ENCODE results near the gene B3GALT6. TPM values are rescaled to one million over a fixed set of nuclear protein-coding genes. Genes with fewer than 3 reads are reported as not detected.

Gene B3GALT6
- total and polyA plus RNA-seq, 9 donors: 7.0 to 21.9 (median 15.2) TPM

DNA sequence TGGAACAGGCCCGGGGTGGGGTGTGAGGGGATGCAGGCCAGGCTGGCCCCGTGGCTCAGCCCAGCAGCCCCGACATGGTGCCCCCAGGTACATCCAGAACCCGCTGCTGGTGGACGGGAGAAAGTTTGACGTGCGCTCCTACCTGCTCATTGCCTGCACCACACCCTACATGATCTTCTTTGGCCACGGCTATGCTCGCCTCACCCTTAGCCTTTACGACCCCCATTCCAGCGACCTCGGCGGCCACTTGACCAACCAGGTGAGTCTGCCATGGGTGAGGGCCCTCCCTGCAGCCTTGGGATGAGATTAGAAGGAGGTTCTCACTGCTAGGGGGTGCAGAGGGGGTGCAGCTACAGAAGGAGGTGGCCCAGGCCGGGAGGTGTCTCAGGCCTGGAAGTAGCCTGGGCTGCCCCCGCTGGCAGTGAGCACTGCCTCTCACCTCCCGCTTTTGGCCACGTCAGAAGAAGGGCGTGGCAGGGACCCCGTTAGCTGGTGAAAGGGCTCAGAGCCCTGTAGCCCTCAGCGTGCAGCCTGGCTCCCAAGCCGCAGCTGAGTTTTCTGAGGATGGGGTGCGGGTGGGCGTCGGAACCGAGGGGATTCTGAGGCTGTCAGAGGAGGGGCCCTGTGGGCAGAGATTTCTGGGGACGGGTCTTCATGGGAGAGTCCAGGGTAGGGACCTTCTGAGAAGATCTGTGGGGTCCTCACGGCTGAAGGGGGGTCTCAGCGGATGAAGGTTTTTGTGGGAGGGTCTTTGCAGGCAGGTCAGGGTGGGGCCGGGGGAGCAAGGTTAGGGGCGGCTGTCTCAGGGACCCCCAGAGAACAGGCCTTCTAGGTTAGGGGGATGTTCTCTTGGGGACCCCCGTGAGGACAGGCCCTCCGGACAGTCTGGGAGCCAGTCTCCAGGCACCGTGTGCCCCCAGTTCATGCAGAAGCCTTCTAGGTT, 47.9 kb upstream of the B3GALT6 start:
- H3K4me1 ChIP-seq (ENCODE audit: insufficient read depth): no peaks in the 10 kb centered on the region
- no peaks in the 10 kb centered on the region for H3K9me3 ChIP-seq
- intact Hi-C loops (cut with DNase I): no loop called here
- WGBS, 3 donors: 69 to 81% (median 75%) methylated on average over 31 to 32 of the region's 33 CpGs
- TF ChIP-seq POLR2A (IDR thresholded peaks at IDR 0.05) (no peak), EP300 (IDR thresholded peaks at IDR 0.05) (no peak)
- TF ChIP-seq, protein P1, sequence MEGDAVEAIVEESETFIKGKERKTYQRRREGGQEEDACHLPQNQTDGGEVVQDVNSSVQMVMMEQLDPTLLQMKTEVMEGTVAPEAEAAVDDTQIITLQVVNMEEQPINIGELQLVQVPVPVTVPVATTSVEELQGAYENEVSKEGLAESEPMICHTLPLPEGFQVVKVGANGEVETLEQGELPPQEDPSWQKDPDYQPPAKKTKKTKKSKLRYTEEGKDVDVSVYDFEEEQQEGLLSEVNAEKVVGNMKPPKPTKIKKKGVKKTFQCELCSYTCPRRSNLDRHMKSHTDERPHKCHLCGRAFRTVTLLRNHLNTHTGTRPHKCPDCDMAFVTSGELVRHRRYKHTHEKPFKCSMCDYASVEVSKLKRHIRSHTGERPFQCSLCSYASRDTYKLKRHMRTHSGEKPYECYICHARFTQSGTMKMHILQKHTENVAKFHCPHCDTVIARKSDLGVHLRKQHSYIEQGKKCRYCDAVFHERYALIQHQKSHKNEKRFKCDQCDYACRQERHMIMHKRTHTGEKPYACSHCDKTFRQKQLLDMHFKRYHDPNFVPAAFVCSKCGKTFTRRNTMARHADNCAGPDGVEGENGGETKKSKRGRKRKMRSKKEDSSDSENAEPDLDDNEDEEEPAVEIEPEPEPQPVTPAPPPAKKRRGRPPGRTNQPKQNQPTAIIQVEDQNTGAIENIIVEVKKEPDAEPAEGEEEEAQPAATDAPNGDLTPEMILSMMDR (IDR thresholded peaks at IDR 0.05): no peak
- DNase-seq: peak in 1 of 5 donors; percentile 10
- H3K4me3 ChIP-seq: no peak overlapping the region
- no peak overlapping the region for H3K27ac ChIP-seq
- H3K36me3 ChIP-seq: no peaks in the 10 kb centered on the region
- no peaks in the 10 kb centered on the region for H3K27me3 ChIP-seq

DNA sequence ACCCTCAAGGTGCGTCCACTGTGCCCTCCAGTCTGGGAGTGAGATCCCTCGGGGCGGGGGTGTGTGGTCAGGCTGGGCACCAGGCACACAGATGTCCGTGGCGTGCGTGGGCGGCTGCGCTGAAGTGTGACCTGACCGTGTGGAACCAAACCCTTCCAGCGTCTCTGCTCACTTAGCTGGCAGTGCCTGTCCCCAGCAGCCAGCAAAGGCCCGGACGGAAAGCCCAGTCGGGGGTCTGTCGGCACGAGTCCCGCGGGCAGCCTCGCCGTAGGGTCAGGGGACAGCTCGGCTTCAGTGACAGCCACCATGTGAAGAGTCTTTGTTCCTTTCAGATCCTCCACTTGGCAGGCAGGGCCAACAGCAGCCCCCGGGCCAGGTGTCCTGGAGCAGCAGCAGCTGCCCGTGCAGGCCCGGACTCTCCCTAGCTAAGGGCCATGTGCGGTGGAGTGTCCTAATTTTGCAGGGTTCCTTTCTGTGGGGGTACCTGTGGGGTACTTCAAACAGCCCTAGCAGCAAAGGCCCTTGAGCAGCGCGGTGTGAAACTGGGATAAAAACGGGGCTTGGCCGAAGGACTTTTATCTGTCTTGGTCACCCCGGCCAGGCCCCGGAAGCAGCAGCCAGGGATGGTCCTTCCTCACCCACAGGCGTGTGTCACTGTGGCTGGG, 46.8 kb upstream of the B3GALT6 start:
- intact Hi-C loops (cut with DNase I): no loop called here
- Histone ChIP-seq H3K27me3 (no peaks in the 10 kb centered on the region), H3K27ac (no peak overlapping the region), H3K36me3 (no peaks in the 10 kb centered on the region), H3K4me3 (no peak overlapping the region), H3K4me1 (ENCODE audit: insufficient read depth) (no peaks in the 10 kb centered on the region), H3K9me3 (no peaks in the 10 kb centered on the region)
- TF ChIP-seq, protein P1 (IDR thresholded peaks at IDR 0.05): no peak
- TF ChIP-seq EP300 (IDR thresholded peaks at IDR 0.05): no peak
- TF ChIP-seq POLR2A (IDR thresholded peaks at IDR 0.05): no peak
- peak in 2 of 5 donors; percentile 9 to 29 for DNase-seq
- WGBS, 3 donors: 75 to 79% (median 79%) methylated on average over 31 of the region's 31 CpGs

DNA sequence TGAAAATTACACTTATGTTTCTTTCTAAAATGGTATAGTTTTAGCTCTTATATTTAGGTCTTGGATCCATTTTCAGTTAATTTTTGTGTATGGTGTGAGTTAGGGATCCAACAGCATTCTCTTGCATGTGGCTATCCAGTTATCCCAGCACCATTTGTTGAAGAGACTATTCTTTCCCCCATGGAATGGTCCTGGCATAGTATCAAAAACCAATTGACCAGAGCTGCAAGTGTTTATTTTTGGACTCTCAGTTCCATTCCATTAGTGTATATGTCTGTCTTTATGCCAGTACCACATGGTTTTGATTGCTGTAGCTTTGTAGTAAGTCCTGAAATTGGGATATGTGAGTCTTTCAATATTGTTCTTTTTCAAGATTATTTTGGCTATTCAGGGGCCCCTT, 44.1 kb upstream of the B3GALT6 start:
- Histone ChIP-seq H3K36me3 (no peaks in the 10 kb centered on the region), H3K4me3 (no peak overlapping the region), H3K9me3 (peaks cover 0 to 7% of the 10 kb centered on the region in 2 donors), H3K4me1 (ENCODE audit: insufficient read depth) (no peaks in the 10 kb centered on the region), H3K27me3 (no peaks in the 10 kb centered on the region), H3K27ac (no peak overlapping the region)
- no peak for DNase-seq
- TF ChIP-seq, protein P1 (IDR thresholded peaks at IDR 0.05): no peak
- TF ChIP-seq POLR2A (IDR thresholded peaks at IDR 0.05) (no peak), EP300 (IDR thresholded peaks at IDR 0.05) (no peak)
- intact Hi-C loops (cut with DNase I): no loop called here

DNA sequence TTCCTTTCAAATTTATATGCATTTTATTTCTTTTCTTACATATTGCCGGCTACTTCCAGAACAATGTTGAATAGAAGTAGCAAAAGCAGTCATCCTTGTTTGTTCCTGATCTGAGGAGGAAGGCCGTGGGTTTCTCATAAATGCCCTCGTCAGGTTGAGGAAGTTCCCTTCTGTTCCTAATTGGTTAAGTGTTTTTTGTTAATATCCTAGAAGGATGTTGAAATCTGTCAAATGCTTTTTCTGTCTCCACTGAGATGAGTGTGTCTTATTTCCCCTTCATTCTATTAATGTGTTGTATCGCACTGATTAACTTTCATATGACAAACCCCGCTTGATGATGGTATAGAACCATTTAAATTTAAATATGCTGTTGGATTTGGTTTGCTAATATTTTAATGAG, 42.9 kb upstream of the B3GALT6 start:
- Histone ChIP-seq H3K36me3 (no peaks in the 10 kb centered on the region), H3K4me1 (ENCODE audit: insufficient read depth) (no peaks in the 10 kb centered on the region), H3K4me3 (no peak overlapping the region), H3K9me3 (peaks cover 0 to 7% of the 10 kb centered on the region in 2 donors), H3K27ac (no peak overlapping the region), H3K27me3 (no peaks in the 10 kb centered on the region)
- intact Hi-C loops (cut with DNase I): no loop called here
- DNase-seq: no peak
- TF ChIP-seq POLR2A (IDR thresholded peaks at IDR 0.05) (no peak), EP300 (IDR thresholded peaks at IDR 0.05) (no peak)
- TF ChIP-seq, protein P1 (IDR thresholded peaks at IDR 0.05): no peak
- WGBS, 3 donors: 70 to 84% (median 70%) methylated on average over 5 of the region's 5 CpGs
